H9 (cell line): ENCODE measurements around the gene FAM53B. TPM values are rescaled to one million over a fixed set of nuclear protein-coding genes. Genes with fewer than 3 reads are reported as not detected.

Experiments used
- DNase-seq: peaks from one replicate; pipeline ENCODE4 v3.0.0-alpha.2; 2017
- H2AFZ ChIP-seq: one replicate; pipeline ENCODE4 v1.6.1; 2013; ENCODE audit warnings: mild to moderate bottlenecking, low read length, control low read depth, moderate library complexity
- H2AK5ac ChIP-seq: 2 replicates; pipeline ENCODE4 v1.6.1; 2013; ENCODE audit warnings: low read length, control low read depth, mixed read lengths; ENCODE audit not compliant: insufficient read length
- H2BK120ac ChIP-seq: one replicate; pipeline ENCODE4 v1.6.1; 2013; ENCODE audit warnings: low read depth, mild to moderate bottlenecking, low read length, control low read depth, inconsistent platforms; ENCODE audit not compliant: poor library complexity, severe bottlenecking
- H2BK12ac ChIP-seq: 2 replicates; pipeline ENCODE4 v1.6.1; 2013; ENCODE audit warnings: low read length, control low read depth, mixed read lengths, low read depth; ENCODE audit not compliant: insufficient read length
- H2BK15ac ChIP-seq: 2 replicates; pipeline ENCODE4 v1.6.1; 2013; ENCODE audit warnings: low read depth, low read length, control low read depth
- H2BK20ac ChIP-seq: one replicate; pipeline ENCODE4 v1.6.1; 2013; ENCODE audit warnings: low read depth, mild to moderate bottlenecking, low read length, control low read depth, inconsistent platforms; ENCODE audit not compliant: poor library complexity, severe bottlenecking
- H2BK5ac ChIP-seq: 2 replicates; pipeline ENCODE4 v1.6.1; 2013; ENCODE audit warnings: low read length, control low read depth, mixed read lengths; ENCODE audit not compliant: insufficient read length
- H3K14ac ChIP-seq: 2 replicates; pipeline ENCODE4 v1.6.1; 2013; ENCODE audit warnings: low read length, control low read depth; ENCODE audit not compliant: insufficient read depth
- H3K18ac ChIP-seq: 2 replicates; pipeline ENCODE4 v1.6.1; 2013; ENCODE audit warnings: low read depth, mild to moderate bottlenecking, mixed read lengths, low read length, control low read depth; ENCODE audit not compliant: insufficient read length
- H3K23ac ChIP-seq: 2 replicates; pipeline ENCODE4 v1.6.1; 2013; ENCODE audit warnings: low read length, control low read depth, mixed read lengths, low read depth; ENCODE audit not compliant: insufficient read length
- H3K23me2 ChIP-seq: 2 replicates; pipeline ENCODE4 v1.6.1; 2013; ENCODE audit warnings: low read depth, mild to moderate bottlenecking, mixed read lengths, low read length, control low read depth; ENCODE audit not compliant: insufficient read length, poor library complexity, severe bottlenecking
- H3K27ac ChIP-seq: 2 replicates; pipeline ENCODE4 v1.5.1; 2013; ENCODE audit warnings: low read length, control low read depth, mixed read lengths, low read depth; ENCODE audit not compliant: insufficient read length
- H3K27me3 ChIP-seq: 2 replicates; pipeline ENCODE4 v1.6.1; 2013; ENCODE audit warnings: low read length, control low read depth, inconsistent platforms; ENCODE audit not compliant: insufficient read depth
- H3K4ac ChIP-seq: 2 replicates; pipeline ENCODE4 v1.6.1; 2013; ENCODE audit warnings: low read depth, mild to moderate bottlenecking, control low read depth, inconsistent platforms, low read length, moderate library complexity
- H3K4me1 ChIP-seq: 2 replicates; pipeline ENCODE4 v1.6.1; 2013; ENCODE audit warnings: low read length, control low read depth, inconsistent platforms; ENCODE audit not compliant: insufficient read depth
- H3K4me2 ChIP-seq: 2 replicates; pipeline ENCODE4 v1.6.1; 2013; ENCODE audit warnings: low read length, control low read depth, mixed read lengths; ENCODE audit not compliant: insufficient read length, insufficient read depth
- H3K56ac ChIP-seq: 2 replicates; pipeline ENCODE4 v1.6.1; 2013; ENCODE audit warnings: low read depth, mild to moderate bottlenecking, mixed read lengths, low read length, control low read depth; ENCODE audit not compliant: insufficient read length
- H3K79me1 ChIP-seq: 2 replicates; pipeline ENCODE4 v1.6.1; 2013; ENCODE audit warnings: low read depth, mild to moderate bottlenecking, moderate library complexity, low read length, control low read depth, inconsistent platforms; ENCODE audit not compliant: insufficient read depth, poor library complexity, severe bottlenecking
- H3K79me2 ChIP-seq: 2 replicates; pipeline ENCODE4 v1.6.1; 2013; ENCODE audit warnings: low read length, control low read depth, inconsistent platforms; ENCODE audit not compliant: insufficient read depth
- H3K9ac ChIP-seq: 2 replicates; pipeline ENCODE4 v1.6.1; 2013; ENCODE audit warnings: low read length, control low read depth, mixed read lengths; ENCODE audit not compliant: insufficient read length; ENCODE audit errors: extremely low read depth
- H3K9me3 ChIP-seq: one replicate; pipeline ENCODE4 v1.6.1; 2013; ENCODE audit warnings: low read depth, low read length, inconsistent platforms; ENCODE audit not compliant: control insufficient read depth
- H3T11ph ChIP-seq: one replicate; pipeline ENCODE4 v1.6.1; 2013; ENCODE audit warnings: mild to moderate bottlenecking, low read length, control low read depth, inconsistent platforms
- H4K20me1 ChIP-seq: one replicate; pipeline ENCODE4 v1.6.1; 2013; ENCODE audit not compliant: control insufficient read depth, insufficient read length, insufficient read depth
- H4K5ac ChIP-seq: 2 replicates; pipeline ENCODE4 v1.6.1; 2013; ENCODE audit warnings: low read depth, mild to moderate bottlenecking, mixed read lengths, low read length, control low read depth; ENCODE audit not compliant: insufficient read length
- H4K8ac ChIP-seq: replicated peaks from 2 replicates; pipeline ENCODE4 v1.6.1; 2013; ENCODE audit warnings: low read length, control low read depth, mixed read lengths, low read depth; ENCODE audit not compliant: insufficient read length
- H4K91ac ChIP-seq: 2 replicates; pipeline ENCODE4 v1.6.1; 2013; ENCODE audit warnings: low read depth, mild to moderate bottlenecking, moderate library complexity, mixed read lengths, low read length, control low read depth; ENCODE audit not compliant: insufficient read length
- H3K27ac Mint-ChIP-seq, 3 experiments: 2 replicates in 2 of 3; 3 replicates in 1 of 3; pipeline ENCODE4 v1.8.0; 2020 to 2021; ENCODE audit warnings: mixed read lengths in 3 of 3, mild to moderate bottlenecking in 1 of 3, moderate library complexity in 1 of 3
- H3K27me3 Mint-ChIP-seq: 2 replicates; pipeline ENCODE4 v1.8.0; 2021; ENCODE audit warnings: low read depth, mild to moderate bottlenecking, moderate library complexity, mixed read lengths
- H3K36me3 Mint-ChIP-seq, 3 experiments: 2 replicates in 2 of 3; 3 replicates in 1 of 3; pipeline ENCODE4 v1.8.0; 2020 to 2021; ENCODE audit warnings: low read depth in 3 of 3, mixed read lengths in 3 of 3; ENCODE audit not compliant: insufficient read depth in 1 of 3
- H3K4me1 Mint-ChIP-seq, 2 experiments: 2 replicates each; pipeline ENCODE4 v1.8.0; 2020; ENCODE audit warnings: mixed read lengths in 2 of 2
- H3K4me3 Mint-ChIP-seq, 2 experiments: 2 replicates in 1 of 2; 3 replicates in 1 of 2; pipeline ENCODE4 v1.8.0; 2020 to 2021; ENCODE audit warnings: mild to moderate bottlenecking in 2 of 2, mixed read lengths in 2 of 2, moderate library complexity in 1 of 2
- H3K9me3 Mint-ChIP-seq, 2 experiments: 2 replicates in 1 of 2; 3 replicates in 1 of 2; pipeline ENCODE4 v1.8.0; 2020; ENCODE audit warnings: mild to moderate bottlenecking in 2 of 2, mixed read lengths in 2 of 2, moderate library complexity in 1 of 2
- WGBS: extraction: QIAGEN DNeasy Blood & Tissue Kit; methylation state at CpG from one replicate; pipeline ENCODE4 v1.1.7; 2013; ENCODE audit warnings: missing lambda C conversion rate, low lambda C conversion rate, mixed read lengths; ENCODE audit not compliant: insufficient read length; ENCODE audit errors: extremely low coverage; 5-methylcytosine and 5-hydroxymethylcytosine counted together
- total RNA-seq: library from RNA; stranded (reverse); gene quantifications from 2 replicates; pipeline ENCODE4 v1.2.1, GENCODE V29; 2021
- TF ChIP-seq, protein P1 (sequence below): fragments of 200-600 bp; sonication (generic); conservative IDR thresholded peaks from 3 replicates; pipeline ENCODE4 v1.8.0; 2021; ENCODE audit warnings: antibody characterized with exemption, mild to moderate bottlenecking

The FAM53B gene
- total RNA-seq, 1 experiment from 2014 or later = 11.5 TPM

DNA sequence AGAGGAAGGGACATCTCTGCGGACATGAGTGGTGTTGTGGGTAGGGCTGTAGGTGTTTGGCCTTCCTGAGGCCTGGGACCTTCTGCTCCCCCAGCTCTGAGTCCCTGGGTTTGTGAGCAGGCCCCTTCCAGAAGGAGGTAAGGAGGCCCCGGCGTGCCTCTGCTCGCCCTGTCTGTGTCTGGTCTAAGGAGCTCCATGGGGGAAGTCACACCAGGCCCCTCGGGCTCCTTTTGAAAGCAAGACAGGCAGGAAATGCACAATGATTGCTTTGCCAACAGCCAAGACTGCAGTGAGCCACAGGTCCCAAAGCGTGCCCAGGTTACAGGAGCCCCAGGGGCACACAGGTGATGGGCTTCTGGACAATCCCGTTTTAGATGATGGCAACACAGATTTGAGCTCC lies 89.5 kb downstream of the FAM53B start:
- no peak overlapping the region for H3K4me3 Mint-ChIP-seq
- no peak overlapping the region for H3K56ac ChIP-seq
- TF ChIP-seq, protein P1, sequence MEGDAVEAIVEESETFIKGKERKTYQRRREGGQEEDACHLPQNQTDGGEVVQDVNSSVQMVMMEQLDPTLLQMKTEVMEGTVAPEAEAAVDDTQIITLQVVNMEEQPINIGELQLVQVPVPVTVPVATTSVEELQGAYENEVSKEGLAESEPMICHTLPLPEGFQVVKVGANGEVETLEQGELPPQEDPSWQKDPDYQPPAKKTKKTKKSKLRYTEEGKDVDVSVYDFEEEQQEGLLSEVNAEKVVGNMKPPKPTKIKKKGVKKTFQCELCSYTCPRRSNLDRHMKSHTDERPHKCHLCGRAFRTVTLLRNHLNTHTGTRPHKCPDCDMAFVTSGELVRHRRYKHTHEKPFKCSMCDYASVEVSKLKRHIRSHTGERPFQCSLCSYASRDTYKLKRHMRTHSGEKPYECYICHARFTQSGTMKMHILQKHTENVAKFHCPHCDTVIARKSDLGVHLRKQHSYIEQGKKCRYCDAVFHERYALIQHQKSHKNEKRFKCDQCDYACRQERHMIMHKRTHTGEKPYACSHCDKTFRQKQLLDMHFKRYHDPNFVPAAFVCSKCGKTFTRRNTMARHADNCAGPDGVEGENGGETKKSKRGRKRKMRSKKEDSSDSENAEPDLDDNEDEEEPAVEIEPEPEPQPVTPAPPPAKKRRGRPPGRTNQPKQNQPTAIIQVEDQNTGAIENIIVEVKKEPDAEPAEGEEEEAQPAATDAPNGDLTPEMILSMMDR = no peak
- H3K4ac ChIP-seq = no peak overlapping the region
- no peak overlapping the region for H2BK5ac ChIP-seq
- peaks cover 2% of the 10 kb centered on the region for H4K20me1 ChIP-seq
- no peaks in the 10 kb centered on the region for H3K27me3 Mint-ChIP-seq
- peaks cover 0 to 4% (median 0%) of the 10 kb centered on the region in 3 experiments; a peak in 2 of 7 replicates for H3K36me3 Mint-ChIP-seq
- no peak overlapping the region for H4K5ac ChIP-seq
- H2AK5ac ChIP-seq = no peak overlapping the region
- peaks cover 6% of the 10 kb centered on the region; the same call in 1 of the 2 replicates for H3K4me1 ChIP-seq
- no peak overlapping the region for H2AFZ ChIP-seq
- no peaks in the 10 kb centered on the region for H3K27me3 ChIP-seq
- no CpG with 5 or more reads among the region's 7 CpGs for WGBS
- no peaks in the 10 kb centered on the region for H3K79me1 ChIP-seq
- H3T11ph ChIP-seq = no peak overlapping the region
- no peak overlapping the region for H4K91ac ChIP-seq
- no peak overlapping the region; a peak in 1 of 7 replicates for H3K27ac Mint-ChIP-seq
- DNase-seq = no peak
- no peak overlapping the region for H3K18ac ChIP-seq
- no peak overlapping the region for H2BK15ac ChIP-seq
- H3K4me2 ChIP-seq = no peak overlapping the region
- H3K4me1 Mint-ChIP-seq = peaks cover 29 to 34% of the 10 kb centered on the region in 2 experiments
- no peak overlapping the region for H3K27ac ChIP-seq
- H3K9me3 ChIP-seq = no peaks in the 10 kb centered on the region
- H3K14ac ChIP-seq = no peak overlapping the region; the same call in 1 of the 2 replicates
- no peak overlapping the region for H3K23ac ChIP-seq
- H2BK120ac ChIP-seq = no peak overlapping the region
- H4K8ac ChIP-seq = no peak overlapping the region
- H2BK12ac ChIP-seq = no peak overlapping the region
- H2BK20ac ChIP-seq = no peak overlapping the region
- no peaks in the 10 kb centered on the region for H3K9me3 Mint-ChIP-seq
- H3K79me2 ChIP-seq = no peaks in the 10 kb centered on the region
- no peak overlapping the region for H3K9ac ChIP-seq
- H3K23me2 ChIP-seq = no peaks in the 10 kb centered on the region
